HG03521 (cell line): ENCODE data around the gene ARID2.

Source experiments
- ATAC-seq: cut with Tn5 transposase; IDR thresholded peaks from one replicate; pipeline ENCODE4 v1.9.1; 2021; ENCODE audit warnings: mild to moderate bottlenecking, moderate library complexity; ENCODE audit not compliant: unreplicated experiment

The ARID2 gene

GRCh38 chr12:45915405-45915804, 185.9 kb downstream of the ARID2 start:
- no peak for ATAC-seq

- ATAC-seq, result no peak
Observed at GRCh38 chr12:45918818-45919217, 189.3 kb downstream of the ARID2 start.

DNA sequence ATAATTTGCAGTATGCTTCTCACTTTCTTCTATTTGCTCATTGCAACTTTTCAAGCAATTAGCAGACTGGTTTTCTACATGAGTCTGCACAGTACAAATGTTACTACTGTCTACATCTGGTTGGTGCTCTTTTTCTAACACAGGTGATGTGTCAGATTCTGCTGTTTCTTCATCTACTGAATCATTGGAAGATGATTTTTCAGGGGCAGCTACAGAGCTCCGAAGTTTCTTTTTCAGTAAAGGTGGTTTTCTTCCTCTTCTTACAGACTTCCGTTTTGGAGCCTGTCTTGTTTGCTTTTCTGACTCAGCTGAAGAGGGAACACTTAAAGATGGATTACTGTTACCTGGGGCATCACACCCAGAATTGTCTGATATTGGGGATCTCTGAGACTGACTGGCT, 198.8 kb downstream of the ARID2 start:
- ATAC-seq, result no peak

- no peak for ATAC-seq
Observed at GRCh38 chr12:45930369-45930768, 200.9 kb downstream of the ARID2 start.

- no peak for ATAC-seq
Observed at GRCh38 chr12:45933504-45933903, 204.0 kb downstream of the ARID2 start.

- no peak for ATAC-seq
Observed at GRCh38 chr12:45934956-45935355, 205.4 kb downstream of the ARID2 start.

- ATAC-seq, result no peak
Observed at GRCh38 chr12:45938566-45938965, 209.1 kb downstream of the ARID2 start.

DNA sequence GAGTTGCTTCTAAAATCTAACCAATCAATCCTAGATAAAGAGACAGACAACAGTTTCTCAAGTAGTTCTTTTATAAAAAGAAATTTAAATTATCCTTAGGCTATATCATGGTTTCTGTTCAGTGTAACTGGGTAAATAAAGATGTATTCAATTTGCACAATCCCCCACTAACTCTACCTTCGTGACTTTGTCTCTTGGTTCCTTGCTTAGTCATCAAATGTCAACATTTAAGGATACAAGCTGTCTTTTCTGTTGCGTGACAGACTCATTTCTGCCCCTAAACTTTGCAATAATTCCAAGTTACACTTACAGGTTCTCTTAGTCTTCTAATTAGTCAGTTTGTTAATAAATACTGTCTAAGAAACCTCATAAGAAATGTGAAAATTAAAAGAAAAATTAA, 210.3 kb downstream of the ARID2 start:
- no peak for ATAC-seq

GRCh38 chr12:45944771-45945170, 215.3 kb downstream of the ARID2 start:
- no peak for ATAC-seq

GRCh38 chr12:45946435-45946834, 216.9 kb downstream of the ARID2 start:
- no peak for ATAC-seq

GRCh38 chr12:45948546-45948945, 219.0 kb downstream of the ARID2 start:
- ATAC-seq, result no peak
